ENCODE measurements around the gene FAM163B. TPM values are rescaled to one million over a fixed set of nuclear protein-coding genes. Genes with fewer than 3 reads are reported as not detected.

The FAM163B gene
- total RNA-seq, 1 experiment from 2014 or later, result not detected

DNA sequence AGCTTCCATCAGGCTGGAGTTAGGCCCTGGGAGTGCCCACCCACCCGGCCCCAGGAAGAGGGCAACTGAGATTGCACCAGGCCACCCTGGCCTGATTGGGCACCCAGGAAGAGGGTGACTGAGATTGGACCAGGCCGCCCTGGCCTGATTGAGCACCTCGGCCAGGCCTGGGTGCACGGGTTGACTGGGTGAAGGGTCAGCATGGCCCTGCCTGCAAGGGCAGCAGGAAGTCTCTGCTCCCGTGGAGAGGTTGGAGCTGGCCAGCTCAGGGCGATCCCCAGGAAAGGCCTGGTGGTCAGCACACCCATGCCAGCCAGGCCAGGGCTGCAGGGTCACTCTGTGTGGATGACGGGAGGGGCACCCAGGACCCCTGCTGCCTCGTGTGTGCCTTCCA lies 62.9 kb downstream of the FAM163B start:
- Mint-ChIP-seq H3K4me1 (ENCODE audit: low read depth, unreplicated experiment) (no peaks in the 10 kb centered on the region), H3K4me3 (ENCODE audit: low read depth, unreplicated experiment) (no peak overlapping the region), H3K27ac (ENCODE audit: unreplicated experiment) (no peak overlapping the region), H3K27me3 (ENCODE audit: unreplicated experiment) (peaks cover 45% of the 10 kb centered on the region), H3K9me3 (ENCODE audit: low read depth, unreplicated experiment) (no peaks in the 10 kb centered on the region), H3K36me3 (ENCODE audit: insufficient read depth, unreplicated experiment) (no peaks in the 10 kb centered on the region)
- TF ChIP-seq, protein P1, sequence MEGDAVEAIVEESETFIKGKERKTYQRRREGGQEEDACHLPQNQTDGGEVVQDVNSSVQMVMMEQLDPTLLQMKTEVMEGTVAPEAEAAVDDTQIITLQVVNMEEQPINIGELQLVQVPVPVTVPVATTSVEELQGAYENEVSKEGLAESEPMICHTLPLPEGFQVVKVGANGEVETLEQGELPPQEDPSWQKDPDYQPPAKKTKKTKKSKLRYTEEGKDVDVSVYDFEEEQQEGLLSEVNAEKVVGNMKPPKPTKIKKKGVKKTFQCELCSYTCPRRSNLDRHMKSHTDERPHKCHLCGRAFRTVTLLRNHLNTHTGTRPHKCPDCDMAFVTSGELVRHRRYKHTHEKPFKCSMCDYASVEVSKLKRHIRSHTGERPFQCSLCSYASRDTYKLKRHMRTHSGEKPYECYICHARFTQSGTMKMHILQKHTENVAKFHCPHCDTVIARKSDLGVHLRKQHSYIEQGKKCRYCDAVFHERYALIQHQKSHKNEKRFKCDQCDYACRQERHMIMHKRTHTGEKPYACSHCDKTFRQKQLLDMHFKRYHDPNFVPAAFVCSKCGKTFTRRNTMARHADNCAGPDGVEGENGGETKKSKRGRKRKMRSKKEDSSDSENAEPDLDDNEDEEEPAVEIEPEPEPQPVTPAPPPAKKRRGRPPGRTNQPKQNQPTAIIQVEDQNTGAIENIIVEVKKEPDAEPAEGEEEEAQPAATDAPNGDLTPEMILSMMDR (IDR thresholded peaks at IDR 0.05; ENCODE audit: unreplicated experiment), result no peak
- CTCF ChIA-PET, result no interaction called here
- no peak for DNase-seq
- intact Hi-C loops (cut with micrococcal nuclease; ENCODE audit: unreplicated experiment), result no loop called here
- BruUV-seq (replicated peaks), result no TSS peak

DNA sequence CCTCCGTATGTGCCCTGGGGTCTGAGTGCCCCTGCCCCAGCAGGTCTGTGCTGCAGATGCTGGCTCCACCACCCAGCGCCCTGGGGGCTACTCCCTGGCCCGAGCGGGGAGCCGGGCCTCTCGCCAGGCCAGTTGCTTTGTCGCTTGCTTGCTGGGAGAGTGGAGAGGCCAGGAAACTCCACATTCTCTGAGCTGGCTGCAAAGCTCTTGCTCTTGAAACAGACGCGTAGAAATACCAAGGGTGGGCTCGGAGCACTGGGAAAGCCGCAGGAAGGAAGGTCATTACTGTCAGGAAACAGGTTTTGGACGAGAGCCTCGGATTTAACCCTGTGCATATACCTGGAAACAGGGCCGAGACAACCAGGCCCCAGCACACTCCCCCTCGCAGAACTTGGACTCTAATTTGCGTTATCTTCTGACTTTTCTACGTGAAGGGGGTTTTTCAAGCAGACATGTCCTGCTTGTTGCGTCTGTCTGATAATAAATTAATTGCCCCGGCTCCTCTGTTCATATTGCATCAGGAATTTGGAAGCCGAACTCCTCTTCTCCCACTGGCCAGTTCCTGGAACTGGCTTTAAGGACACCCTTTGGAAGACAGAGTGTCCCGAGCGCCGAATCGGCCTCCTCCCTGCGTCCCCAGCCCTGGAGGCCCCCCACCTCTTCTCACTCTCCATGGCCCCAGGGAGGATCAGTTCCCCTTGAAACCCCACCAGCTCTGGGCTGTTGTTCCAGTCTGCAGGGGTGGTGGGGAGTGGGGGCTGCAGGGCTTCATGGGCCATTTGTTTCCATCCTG lies 63.5 kb downstream of the FAM163B start:
- H3K9me3 Mint-ChIP-seq (ENCODE audit: low read depth, unreplicated experiment), result no peaks in the 10 kb centered on the region
- no peak overlapping the region for H3K27ac Mint-ChIP-seq (ENCODE audit: unreplicated experiment)
- no peak overlapping the region for H3K4me3 Mint-ChIP-seq (ENCODE audit: low read depth, unreplicated experiment)
- no peaks in the 10 kb centered on the region for H3K4me1 Mint-ChIP-seq (ENCODE audit: low read depth, unreplicated experiment)
- H3K27me3 Mint-ChIP-seq (ENCODE audit: unreplicated experiment), result peaks cover 39% of the 10 kb centered on the region
- intact Hi-C loops (cut with micrococcal nuclease; ENCODE audit: unreplicated experiment), result no loop called here
- no TSS peak for BruUV-seq (replicated peaks)
- TF ChIP-seq, protein P1 (IDR thresholded peaks at IDR 0.05; ENCODE audit: unreplicated experiment), result no peak
- H3K36me3 Mint-ChIP-seq (ENCODE audit: insufficient read depth, unreplicated experiment), result no peaks in the 10 kb centered on the region
- CTCF ChIA-PET, result no interaction called here
- DNase-seq, result no peak

DNA sequence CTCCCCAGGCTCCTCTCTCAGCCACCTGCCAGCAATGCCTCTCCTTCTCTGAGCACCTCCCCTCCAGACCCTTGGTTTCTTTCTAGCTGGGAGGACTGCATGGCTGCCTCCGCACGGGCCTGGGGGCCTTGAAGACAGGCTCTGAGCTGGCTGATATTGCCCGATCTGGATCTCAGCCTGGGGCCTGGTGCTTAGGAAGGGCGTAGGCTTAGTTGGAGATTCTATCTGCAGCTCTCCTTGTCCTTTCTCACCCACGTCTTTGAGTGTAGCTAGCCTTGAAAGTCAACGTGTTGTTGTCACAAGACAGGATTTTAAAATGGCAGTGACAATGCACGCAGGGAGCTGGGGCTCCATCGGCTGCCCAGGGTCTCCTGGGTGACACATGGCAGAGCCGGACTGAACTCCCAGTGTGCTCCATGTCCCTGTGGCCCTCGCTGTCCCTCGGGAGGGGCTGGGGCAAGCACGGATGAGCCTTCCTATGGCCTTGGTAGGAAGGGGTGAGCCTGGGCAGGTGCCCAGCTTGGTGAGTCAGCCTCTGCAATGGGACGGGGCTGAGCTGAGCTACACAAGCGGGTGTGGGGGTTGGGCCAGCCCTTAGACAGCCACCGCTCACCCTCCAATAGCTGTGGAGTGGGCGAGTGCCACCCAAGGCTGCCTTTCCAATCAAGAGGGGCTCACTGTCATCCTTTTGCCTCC lies 65.3 kb downstream of the FAM163B start:
- no peaks in the 10 kb centered on the region for H3K36me3 Mint-ChIP-seq (ENCODE audit: insufficient read depth, unreplicated experiment)
- CTCF ChIA-PET, result no interaction called here
- no TSS peak for BruUV-seq (replicated peaks)
- H3K9me3 Mint-ChIP-seq (ENCODE audit: low read depth, unreplicated experiment), result no peaks in the 10 kb centered on the region
- no peak for DNase-seq
- peaks cover 34% of the 10 kb centered on the region for H3K27me3 Mint-ChIP-seq (ENCODE audit: unreplicated experiment)
- intact Hi-C loops (cut with micrococcal nuclease; ENCODE audit: unreplicated experiment), result no loop called here
- TF ChIP-seq, protein P1 (IDR thresholded peaks at IDR 0.05; ENCODE audit: unreplicated experiment), result no peak
- no peak overlapping the region for H3K27ac Mint-ChIP-seq (ENCODE audit: unreplicated experiment)
- no peaks in the 10 kb centered on the region for H3K4me1 Mint-ChIP-seq (ENCODE audit: low read depth, unreplicated experiment)
- H3K4me3 Mint-ChIP-seq (ENCODE audit: low read depth, unreplicated experiment), result no peak overlapping the region

DNA sequence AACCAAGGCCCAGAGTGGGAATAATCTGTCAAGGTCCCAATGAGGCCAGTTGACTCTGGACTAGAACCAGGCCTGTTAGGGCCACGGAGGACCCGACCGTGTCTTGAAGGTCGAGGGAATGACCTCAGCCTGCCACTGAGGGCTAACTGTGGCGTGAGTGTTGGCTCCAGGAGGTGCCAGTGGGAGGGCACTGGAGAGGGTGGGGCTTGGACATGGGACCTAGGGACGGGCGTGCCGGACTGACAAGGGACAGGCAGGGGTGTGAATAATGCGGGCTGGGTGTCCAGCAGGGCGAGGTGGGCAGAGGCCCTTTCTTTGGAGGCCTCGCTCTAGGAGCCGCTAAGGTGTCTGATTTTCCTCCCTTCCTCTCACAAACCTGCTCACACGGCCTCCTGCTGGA lies 67.2 kb downstream of the FAM163B start:
- BruUV-seq (replicated peaks), result no TSS peak
- Mint-ChIP-seq H3K4me3 (ENCODE audit: low read depth, unreplicated experiment) (no peak overlapping the region), H3K9me3 (ENCODE audit: low read depth, unreplicated experiment) (no peaks in the 10 kb centered on the region), H3K27me3 (ENCODE audit: unreplicated experiment) (peaks cover 23% of the 10 kb centered on the region), H3K36me3 (ENCODE audit: insufficient read depth, unreplicated experiment) (no peaks in the 10 kb centered on the region), H3K27ac (ENCODE audit: unreplicated experiment) (no peak overlapping the region), H3K4me1 (ENCODE audit: low read depth, unreplicated experiment) (no peaks in the 10 kb centered on the region)
- DNase-seq, result no peak
- CTCF ChIA-PET, result no interaction called here
- TF ChIP-seq, protein P1 (IDR thresholded peaks at IDR 0.05; ENCODE audit: unreplicated experiment), result no peak
- intact Hi-C loops (cut with micrococcal nuclease; ENCODE audit: unreplicated experiment), result no loop called here

Data from Calu3 (cell line).